ENCODE data around the gene RDH5.

Gene RDH5

GRCh38 chr12:55727643-55728185 is 7.5 kb downstream of the RDH5 start:
- in situ Hi-C loops (cut with MboI; ENCODE audit: low sequenced_read_pairs), result no loop called here

GRCh38 chr12:55728186-55728938 is 8.2 kb downstream of the RDH5 start:
- in situ Hi-C loops (cut with MboI; ENCODE audit: low sequenced_read_pairs), result no loop called here

GRCh38 chr12:55728939-55729818 is 9.0 kb downstream of the RDH5 start, which contains the start of gene CD63:
Gene CD63, minus strand, starts transcription at chr12:55729009. Its CDS starts 668 bp downstream, at chr12:55728341.
- in situ Hi-C loops (cut with MboI; ENCODE audit: low sequenced_read_pairs), result no loop called here

GRCh38 chr12:55729819-55730818 is 9.9 kb downstream of the RDH5 start:
- in situ Hi-C loops (cut with MboI; ENCODE audit: low sequenced_read_pairs), result loop anchor here (10.0 kb wide), 1 partner anchor 315 kb away; the partner anchor contains the start of gene RPS26

- in situ Hi-C loops (cut with MboI; ENCODE audit: low sequenced_read_pairs), result loop anchor here (10.0 kb wide), 1 partner anchor 313 kb away; the partner anchor contains the start of gene RPS26
Observed at GRCh38 chr12:55732288-55732687, 12.1 kb downstream of the RDH5 start.

- in situ Hi-C loops (cut with MboI; ENCODE audit: low sequenced_read_pairs), result loop anchor here (10.0 kb wide), 1 partner anchor 312 kb away; the partner anchor contains the start of gene RPS26
Observed at GRCh38 chr12:55733021-55733555, 12.9 kb downstream of the RDH5 start.

GRCh38 chr12:55733858-55734257 is 13.7 kb downstream of the RDH5 start:
- in situ Hi-C loops (cut with MboI; ENCODE audit: low sequenced_read_pairs), result loop anchor here (10.0 kb wide), 1 partner anchor 311 kb away; the partner anchor contains the start of gene RPS26

GRCh38 chr12:55734595-55734994 is 14.4 kb downstream of the RDH5 start:
- in situ Hi-C loops (cut with MboI; ENCODE audit: low sequenced_read_pairs), result loop anchor here (10.0 kb wide), 1 partner anchor 310 kb away; the partner anchor contains the start of gene RPS26

GRCh38 chr12:55736076-55736475 is 15.9 kb downstream of the RDH5 start:
- in situ Hi-C loops (cut with MboI; ENCODE audit: low sequenced_read_pairs), result loop anchor here (10.0 kb wide), 1 partner anchor 309 kb away; the partner anchor contains the start of gene RPS26

- in situ Hi-C loops (cut with MboI; ENCODE audit: low sequenced_read_pairs), result loop anchor here (10.0 kb wide), 1 partner anchor 308 kb away; the partner anchor contains the start of gene RPS26
Observed at GRCh38 chr12:55736780-55737580, 16.8 kb downstream of the RDH5 start.

GRCh38 chr12:55737581-55738122 is 17.5 kb downstream of the RDH5 start:
- in situ Hi-C loops (cut with MboI; ENCODE audit: low sequenced_read_pairs), result loop anchor here (10.0 kb wide), 1 partner anchor 307 kb away; the partner anchor contains the start of gene RPS26

GRCh38 chr12:55738123-55739024 is 18.2 kb downstream of the RDH5 start:
- in situ Hi-C loops (cut with MboI; ENCODE audit: low sequenced_read_pairs), result loop anchor here (10.0 kb wide), 1 partner anchor 306 kb away; the partner anchor contains the start of gene RPS26

GRCh38 chr12:55739025-55739378 is 18.8 kb downstream of the RDH5 start:
- in situ Hi-C loops (cut with MboI; ENCODE audit: low sequenced_read_pairs), result loop anchor here (10.0 kb wide), 1 partner anchor 306 kb away; the partner anchor contains the start of gene RPS26

- in situ Hi-C loops (cut with MboI; ENCODE audit: low sequenced_read_pairs), result no loop called here
Observed at GRCh38 chr12:55741931-55742680, 21.9 kb downstream of the RDH5 start.

- in situ Hi-C loops (cut with MboI; ENCODE audit: low sequenced_read_pairs), result no loop called here
Observed at GRCh38 chr12:55742719-55743405, 22.7 kb downstream of the RDH5 start, which contains the start of gene GDF11. Gene GDF11, plus strand, starts transcription at chr12:55743122. Its CDS starts 195 bp downstream, at chr12:55743317.
